ENCODE data around the gene ALG8. TPM values are rescaled to one million over a fixed set of nuclear protein-coding genes. Genes with fewer than 3 reads are reported as not detected.
"Not testable (repeated sequence)": the region's sequence is repeated elsewhere in the genome, so short reads cannot be mapped to it uniquely, and the experiment has no call there.

Gene ALG8
- total RNA-seq, 4 donors from 2014 or later, result 15.6 to 26.7 (median 21.2) TPM

GRCh38 chr11:78085972-78086371 is 53.5 kb downstream of the ALG8 start:
- H3K27ac ChIP-seq, result no peak overlapping the region
- no peak for DNase-seq (ENCODE audit: low spot score in 2 of 2)
- no peak overlapping the region for H3K4me3 ChIP-seq
- no peaks in the 10 kb centered on the region for H3K27me3 ChIP-seq
- 41% methylated on average over 3 of the region's 3 CpGs for whole genome bisulfite sequencing
- no peaks in the 10 kb centered on the region for H3K9me3 ChIP-seq
- H3K36me3 ChIP-seq, result no peaks in the 10 kb centered on the region
- no peaks in the 10 kb centered on the region for H3K4me1 ChIP-seq
- TF ChIP-seq POLR2A (IDR thresholded peaks at IDR 0.05), result no peak
- TF ChIP-seq CTCF (IDR thresholded peaks at IDR 0.05), result no peak
- TF ChIP-seq EP300 (IDR thresholded peaks at IDR 0.05), result no peak
- TF ChIP-seq POLR2AphosphoS5 (IDR thresholded peaks at IDR 0.05), result no peak

GRCh38 chr11:78084506-78084905 is 54.9 kb downstream of the ALG8 start:
- not testable (repeated sequence) for H3K9me3 ChIP-seq; H3K4me1 ChIP-seq; H3K27ac ChIP-seq; H3K4me3 ChIP-seq; H3K36me3 ChIP-seq; DNase-seq (ENCODE audit: low spot score in 2 of 2); H3K27me3 ChIP-seq
- WGBS, result 88% methylated on average over 8 of the region's 8 CpGs

- TF ChIP-seq CTCF (IDR thresholded peaks at IDR 0.05), result no peak
- no peak for TF ChIP-seq POLR2A (IDR thresholded peaks at IDR 0.05)
- TF ChIP-seq EP300 (IDR thresholded peaks at IDR 0.05), result no peak
- no peak for TF ChIP-seq POLR2AphosphoS5 (IDR thresholded peaks at IDR 0.05)
- WGBS, result 68% methylated on average over 4 of the region's 4 CpGs
Measured at GRCh38 chr11:78083021-78083420, 56.4 kb downstream of the ALG8 start.

GRCh38 chr11:78082146-78082545 is 57.3 kb downstream of the ALG8 start:
- Histone ChIP-seq H3K4me3 (no peak overlapping the region), H3K36me3 (no peaks in the 10 kb centered on the region), H3K27ac (no peak overlapping the region), H3K9me3 (no peaks in the 10 kb centered on the region), H3K27me3 (no peaks in the 10 kb centered on the region), H3K4me1 (peaks cover 23% of the 10 kb centered on the region)
- DNase-seq (ENCODE audit: low spot score in 2 of 2), result no peak
- TF ChIP-seq POLR2AphosphoS5 (IDR thresholded peaks at IDR 0.05), result no peak
- no peak for TF ChIP-seq POLR2A (IDR thresholded peaks at IDR 0.05)
- 89% methylated on average over 8 of the region's 8 CpGs for WGBS

More at GRCh38 chr11:78083021-78083420, 56.4 kb downstream of the ALG8 start:
- Histone ChIP-seq H3K36me3 (no peaks in the 10 kb centered on the region), H3K4me1 (peaks cover 14% of the 10 kb centered on the region), H3K27me3 (no peaks in the 10 kb centered on the region), H3K27ac (no peak overlapping the region), H3K4me3 (no peak overlapping the region), H3K9me3 (no peaks in the 10 kb centered on the region)
- no peak for DNase-seq (ENCODE audit: low spot score in 2 of 2)

- Histone ChIP-seq H3K4me3 (no peak overlapping the region), H3K36me3 (no peaks in the 10 kb centered on the region), H3K27me3 (no peaks in the 10 kb centered on the region), H3K9me3 (no peaks in the 10 kb centered on the region), H3K27ac (no peak overlapping the region), H3K4me1 (peaks cover 28% of the 10 kb centered on the region)
- no peak for DNase-seq (ENCODE audit: low spot score in 2 of 2)
- 89% methylated on average over 6 of the region's 6 CpGs for whole genome bisulfite sequencing
- no peak for TF ChIP-seq POLR2AphosphoS5 (IDR thresholded peaks at IDR 0.05)
- TF ChIP-seq EP300 (IDR thresholded peaks at IDR 0.05), result no peak
- no peak for TF ChIP-seq CTCF (IDR thresholded peaks at IDR 0.05)
- no peak for TF ChIP-seq POLR2A (IDR thresholded peaks at IDR 0.05)
Measured at GRCh38 chr11:78081583-78081982, 57.8 kb downstream of the ALG8 start.

GRCh38 chr11:78080818-78081495 is 58.5 kb downstream of the ALG8 start:
- no peak for DNase-seq (ENCODE audit: low spot score in 2 of 2)
- no peaks in the 10 kb centered on the region for H3K9me3 ChIP-seq
- WGBS, result 90% methylated on average over 11 of the region's 11 CpGs
- H3K4me1 ChIP-seq, result peaks cover 32% of the 10 kb centered on the region
- no peaks in the 10 kb centered on the region for H3K36me3 ChIP-seq
- no peak overlapping the region for H3K4me3 ChIP-seq
- no peak for TF ChIP-seq EP300 (IDR thresholded peaks at IDR 0.05)
- H3K27ac ChIP-seq, result no peak overlapping the region
- no peaks in the 10 kb centered on the region for H3K27me3 ChIP-seq

Measured in suprapubic skin (tissue), 4 donors.